OCI-M2 (cell line): Measurements from ENCODE around the gene ASNSD1.

Experiments used
- DNase-seq: peaks from one replicate; lab custom pipeline; 2025; ENCODE audit not compliant: unreplicated experiment; lab: John Stamatoyannopoulos, UW

Gene ASNSD1

DNA sequence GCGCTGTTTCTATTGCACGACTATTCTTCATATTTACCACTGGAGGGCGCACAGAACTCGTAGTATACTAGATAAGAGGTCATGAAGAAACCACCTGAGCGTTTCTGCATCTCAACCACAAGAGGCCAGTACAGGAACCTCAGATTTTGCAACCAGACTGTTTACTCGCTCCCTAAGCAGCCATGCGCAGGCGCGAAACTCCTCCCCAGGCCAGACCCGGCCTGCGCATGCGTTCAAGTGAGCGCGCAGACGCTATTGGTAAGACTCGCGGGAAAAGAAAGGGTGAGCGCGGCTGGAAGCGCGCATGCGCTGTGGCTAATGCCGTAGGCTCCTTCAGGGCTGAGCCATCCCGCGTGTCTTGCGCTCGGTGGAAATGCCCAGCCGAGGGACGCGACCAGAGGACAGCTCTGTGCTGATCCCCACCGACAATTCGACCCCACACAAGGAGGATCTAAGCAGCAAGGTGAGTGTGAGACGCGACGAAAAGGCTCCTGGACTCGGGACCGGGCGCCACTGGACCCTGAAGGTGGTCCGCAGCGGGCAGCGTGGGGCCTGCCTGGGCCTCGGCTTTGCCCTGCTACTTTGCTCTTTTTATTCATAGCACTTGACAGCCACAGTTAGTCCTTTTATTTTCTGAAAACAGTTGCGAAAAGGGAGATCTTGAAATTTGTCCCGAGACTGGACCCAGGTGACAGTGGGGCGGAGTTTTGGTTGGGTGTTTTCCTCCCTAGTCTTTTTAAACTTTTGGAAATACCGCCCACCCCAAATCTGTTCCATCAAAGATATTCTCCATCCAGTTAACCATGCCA lies at the start of gene ASNSD1:
Gene ASNSD1 (plus strand): TSS at position 312 of the 809 bp plus-strand sequence. CDS start 4,674 bp downstream, outside the sequence.
- DNase-seq, result peak; percentile 91

DNA sequence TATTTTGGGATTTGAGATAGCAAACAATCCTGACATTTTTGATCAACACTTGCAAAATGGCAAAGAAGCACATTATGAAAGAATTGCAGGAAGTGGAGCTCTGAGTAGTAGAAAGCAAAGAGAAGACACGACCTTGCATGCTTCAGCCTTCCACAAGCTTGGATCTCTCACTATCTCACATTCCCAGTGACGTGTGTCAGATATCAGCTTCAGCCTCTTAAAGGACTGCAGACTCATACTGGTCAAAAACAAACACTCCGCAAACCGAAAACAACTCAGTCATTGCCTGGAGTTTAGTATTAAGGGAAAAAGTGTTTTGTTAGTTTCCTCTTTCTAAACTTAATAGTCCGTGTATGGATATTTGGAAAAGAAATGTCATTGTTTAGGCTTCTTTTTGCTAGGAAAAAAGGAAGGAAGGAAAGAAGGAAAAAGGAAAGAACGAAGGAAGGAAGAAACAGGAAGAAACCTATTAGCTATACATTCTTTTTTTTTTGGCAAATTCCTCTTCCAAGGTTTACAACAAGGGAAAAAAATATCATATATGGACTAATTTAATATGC lies 48.1 kb upstream of the ASNSD1 start:
- DNase-seq, result peak; percentile 58

DNA sequence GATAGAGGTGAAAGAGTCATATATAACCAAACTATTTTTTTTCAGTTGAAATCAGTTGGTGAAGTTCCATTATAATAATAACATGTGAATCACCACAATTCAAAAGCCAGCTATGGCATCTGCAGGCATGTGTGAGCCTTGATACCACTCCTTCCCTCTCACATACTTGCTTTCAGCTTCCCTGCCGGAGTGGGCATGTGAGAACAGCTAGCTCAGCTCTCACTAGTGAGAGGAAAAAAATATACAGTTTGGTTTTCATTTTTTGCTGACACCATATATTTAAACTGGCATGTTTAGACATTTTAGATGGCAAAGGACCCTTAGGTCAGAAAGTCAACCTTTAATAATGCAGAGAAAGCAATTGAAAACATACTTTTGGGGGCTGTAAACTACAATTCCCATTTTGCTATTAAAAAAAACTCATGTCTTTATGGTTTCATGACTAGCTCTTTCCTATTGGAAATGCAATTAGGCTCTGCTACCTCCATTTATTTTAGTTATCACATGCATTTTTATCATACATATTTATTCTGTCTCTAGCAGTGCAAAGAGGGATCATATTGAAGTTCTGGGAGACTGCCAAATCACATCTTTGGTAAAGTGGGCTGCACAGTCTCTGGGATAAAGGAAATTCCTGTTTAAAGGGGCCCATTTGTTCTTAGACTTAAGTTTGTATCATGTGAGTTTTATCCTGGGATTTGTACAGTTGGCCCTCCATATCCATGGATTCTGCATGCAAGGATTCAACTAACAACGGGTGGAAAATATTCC lies 47.4 kb upstream of the ASNSD1 start:
- no peak for DNase-seq

DNA sequence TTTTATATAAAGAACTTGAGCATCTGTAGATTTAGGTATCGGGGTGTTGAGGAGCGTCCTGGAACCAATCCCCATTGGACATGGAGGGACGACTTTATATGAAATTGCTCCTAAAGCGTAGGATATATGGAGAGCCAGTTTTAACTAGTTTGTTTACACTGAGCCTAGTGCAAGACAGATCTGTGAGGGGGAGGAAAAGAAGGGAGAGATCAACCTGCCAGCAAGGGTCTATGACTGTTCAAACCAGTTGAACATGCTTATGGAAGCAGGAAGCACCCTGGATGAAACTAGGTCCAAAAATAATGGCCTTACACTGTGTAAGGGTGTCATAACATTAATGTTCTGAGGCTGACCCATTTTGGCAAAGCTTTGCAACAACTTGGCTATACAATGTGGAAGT lies 46.7 kb upstream of the ASNSD1 start:
- no peak for DNase-seq

DNA sequence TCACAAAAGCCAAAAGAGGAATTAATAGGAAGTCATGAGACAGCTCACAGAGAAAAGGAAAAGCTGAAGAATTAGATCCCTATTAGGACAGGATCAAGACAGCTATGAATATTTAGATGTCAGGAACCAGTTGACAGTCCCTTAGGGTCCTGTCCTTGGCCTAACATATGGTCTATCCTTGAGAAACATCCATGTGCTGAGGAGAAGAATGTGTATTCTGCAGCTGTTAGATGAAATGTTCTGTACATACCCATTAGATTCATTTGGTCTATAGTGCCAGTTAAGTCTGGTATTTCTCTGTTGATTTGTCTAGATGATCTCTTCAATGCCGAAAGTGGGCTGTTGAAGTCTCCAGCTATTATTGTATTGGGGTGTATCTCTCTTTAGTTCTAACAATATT lies 43.1 kb upstream of the ASNSD1 start:
- no peak for DNase-seq

DNA sequence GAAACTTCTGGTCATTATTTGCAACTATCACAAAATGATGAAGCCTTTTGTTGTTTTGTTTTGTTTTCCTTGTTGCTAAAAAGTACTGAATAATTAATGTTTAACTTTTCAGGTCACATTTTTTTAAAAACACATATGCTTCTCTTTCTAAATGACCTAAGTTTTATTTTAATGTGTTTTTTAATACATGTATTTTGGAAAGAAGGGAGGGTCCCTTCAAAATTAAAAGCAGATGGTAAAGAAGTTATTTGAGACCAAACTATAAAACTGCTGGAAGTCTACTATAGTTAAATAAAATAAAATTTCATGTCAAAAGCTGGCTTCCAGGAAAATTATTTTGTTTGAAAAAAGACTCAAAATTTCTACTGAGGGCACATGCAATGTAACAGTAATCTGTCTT lies 39.5 kb upstream of the ASNSD1 start:
- DNase-seq, result no peak

DNA sequence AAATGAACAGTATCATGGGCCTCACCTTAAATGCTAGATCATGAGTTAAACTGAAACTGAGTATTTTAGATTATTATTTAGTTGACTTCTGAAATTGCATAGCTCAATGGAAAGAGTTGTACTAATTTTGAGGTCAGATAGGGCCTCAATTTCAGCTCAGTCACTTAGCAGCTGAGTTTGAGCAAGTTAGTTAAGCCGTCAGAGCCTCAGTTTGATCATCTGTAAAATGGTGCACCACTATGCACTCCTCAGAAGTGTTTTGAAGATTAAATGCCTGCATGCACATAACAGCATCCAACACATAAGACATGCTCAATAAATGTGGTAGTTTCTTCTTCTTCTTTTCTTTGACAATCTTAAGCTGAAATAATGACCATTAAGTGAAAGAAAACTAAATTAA lies 38.2 kb upstream of the ASNSD1 start:
- DNase-seq, result no peak

DNA sequence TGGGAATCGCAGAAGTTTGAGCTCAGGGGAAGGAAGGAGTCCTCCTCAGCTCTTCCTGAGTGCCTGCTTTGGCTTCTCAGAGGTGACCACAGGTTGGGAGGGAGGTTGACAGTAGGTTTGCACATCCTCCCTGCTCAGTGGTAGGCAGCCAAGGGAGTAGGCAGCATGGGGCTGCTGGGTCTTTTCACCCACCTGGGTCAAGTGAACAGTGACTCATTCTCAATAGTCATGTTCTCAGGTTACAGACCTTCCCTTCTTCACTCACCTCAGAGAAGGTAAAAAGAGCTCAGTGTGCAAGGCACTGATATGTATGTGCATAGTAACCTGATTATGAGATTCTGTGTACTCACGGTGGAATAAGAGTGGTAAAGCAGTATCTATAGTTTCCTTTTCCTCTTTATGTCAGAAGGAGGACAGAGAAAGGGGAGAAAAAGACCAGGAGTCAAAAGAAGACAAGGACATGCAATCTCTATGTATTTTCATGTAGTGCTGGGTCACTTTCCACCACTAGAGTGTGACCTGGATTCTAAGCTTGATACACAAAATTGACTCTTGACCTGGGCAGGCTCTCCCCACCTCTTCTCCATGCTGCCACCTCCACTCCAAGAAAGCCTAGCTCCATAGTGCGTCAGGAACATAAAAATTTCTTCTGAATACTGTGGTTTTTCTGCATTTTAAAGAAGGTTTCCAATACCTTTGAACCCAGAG lies 36.5 kb upstream of the ASNSD1 start:
- no peak for DNase-seq

DNA sequence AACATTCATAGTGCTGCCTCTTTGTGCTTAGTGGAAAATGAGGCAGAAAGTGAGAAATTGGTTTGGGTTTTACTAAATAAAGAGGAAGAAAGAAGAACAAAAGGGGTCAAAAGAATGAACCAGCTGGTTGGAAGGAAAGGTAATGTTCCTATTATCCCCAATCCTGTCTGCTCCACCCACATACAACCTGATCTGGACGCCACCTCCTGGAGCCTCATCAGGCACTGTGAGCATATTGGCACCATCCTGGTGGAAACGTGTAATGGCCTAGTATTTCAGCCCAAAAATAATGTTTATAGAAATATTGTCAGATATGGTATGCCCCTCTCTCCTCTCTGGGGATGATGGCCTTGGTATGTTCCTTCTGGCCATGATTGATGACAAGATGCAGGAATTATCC lies 35.6 kb upstream of the ASNSD1 start:
- no peak for DNase-seq

DNA sequence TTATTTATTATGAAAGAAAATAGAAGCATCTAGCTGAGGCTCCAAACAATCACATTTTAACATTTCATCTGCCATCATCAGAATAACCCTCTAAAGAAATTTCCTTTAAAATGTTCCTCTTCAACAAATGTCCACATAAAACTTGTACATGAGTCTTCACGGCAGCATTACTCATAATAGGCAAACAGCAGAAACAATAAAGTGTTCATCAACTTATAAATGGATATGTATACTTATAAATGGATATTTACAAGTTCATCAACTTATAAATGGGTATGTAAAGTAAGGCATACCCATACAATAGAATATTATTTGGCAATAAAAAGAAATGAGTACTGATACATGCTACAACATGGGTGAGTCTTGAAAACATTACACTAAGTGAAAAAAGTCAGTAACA lies 33.5 kb upstream of the ASNSD1 start:
- no peak for DNase-seq

DNA sequence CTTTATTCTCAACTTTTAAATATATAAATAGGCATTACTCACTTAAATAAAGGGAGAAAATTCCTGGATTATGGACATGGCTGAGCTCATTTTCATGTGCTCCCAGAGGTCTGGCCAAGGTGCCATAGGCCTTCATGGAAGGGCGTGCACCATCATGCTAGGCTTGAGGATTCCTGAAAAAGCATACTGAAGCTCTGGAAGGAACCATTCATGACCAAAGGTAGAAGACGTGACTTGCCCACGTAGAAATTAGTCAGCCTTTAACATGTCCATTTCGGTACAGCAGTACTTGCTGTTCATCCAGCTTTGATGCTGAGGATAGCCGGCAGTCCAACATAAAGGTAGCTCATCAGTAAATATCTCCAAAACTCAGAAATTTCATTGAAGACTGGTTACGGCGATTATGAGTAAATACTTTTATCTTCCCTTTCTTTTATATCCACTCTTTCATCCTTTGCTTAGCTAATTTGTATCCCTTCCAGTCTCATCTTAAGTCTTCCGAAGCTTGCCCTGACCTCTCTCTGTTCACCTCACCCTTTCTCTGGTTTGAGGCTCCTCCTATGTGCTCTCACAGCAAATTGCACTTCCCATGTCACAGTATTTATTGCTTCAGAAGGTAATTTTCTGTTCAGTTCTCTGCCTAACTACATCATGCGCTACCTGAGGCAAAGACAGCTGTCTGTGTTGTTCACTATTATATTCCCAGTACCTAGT lies 32.3 kb upstream of the ASNSD1 start:
- no peak for DNase-seq

DNA sequence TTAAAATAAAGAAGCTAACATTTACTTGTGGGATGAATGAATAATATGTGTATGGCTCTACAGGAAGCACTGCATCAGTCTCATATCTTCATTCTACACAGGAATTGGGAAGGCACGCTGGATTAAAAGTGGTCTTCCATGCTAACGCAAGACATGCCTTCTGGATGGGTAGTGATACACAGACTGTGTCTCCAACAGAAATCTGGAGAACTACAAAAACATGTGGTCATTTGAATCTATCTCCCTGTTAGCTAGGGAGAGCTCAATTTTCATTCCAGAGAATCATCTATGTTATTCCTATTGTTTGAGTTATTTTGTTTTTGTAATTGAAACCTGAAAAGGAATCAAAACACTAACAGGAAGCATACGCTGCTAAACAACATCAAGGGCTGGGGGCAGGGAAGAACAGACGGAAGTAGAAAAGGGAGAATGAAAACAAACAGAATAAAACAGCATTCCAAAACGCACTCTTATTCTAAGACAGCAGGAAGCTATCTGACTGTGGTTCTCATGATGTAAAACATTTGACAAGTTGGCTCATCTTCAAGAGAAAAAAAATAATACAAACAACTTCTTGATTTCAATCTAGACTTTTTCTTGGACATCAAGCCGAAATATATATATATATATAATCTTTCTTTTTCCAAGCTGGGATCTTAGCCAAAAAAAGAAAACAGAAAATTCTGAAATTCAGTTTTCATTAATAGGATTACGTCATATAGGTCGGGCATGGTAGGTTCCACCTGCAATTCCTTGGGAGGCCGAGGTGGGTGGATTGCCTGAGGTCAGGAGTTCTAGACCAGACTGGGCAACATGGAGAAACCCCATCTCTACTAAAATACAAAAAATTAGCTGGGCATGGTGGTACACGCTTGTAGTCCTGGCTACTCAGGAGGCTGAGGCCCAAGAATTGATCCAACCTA lies 31.5 kb upstream of the ASNSD1 start:
- no peak for DNase-seq

DNA sequence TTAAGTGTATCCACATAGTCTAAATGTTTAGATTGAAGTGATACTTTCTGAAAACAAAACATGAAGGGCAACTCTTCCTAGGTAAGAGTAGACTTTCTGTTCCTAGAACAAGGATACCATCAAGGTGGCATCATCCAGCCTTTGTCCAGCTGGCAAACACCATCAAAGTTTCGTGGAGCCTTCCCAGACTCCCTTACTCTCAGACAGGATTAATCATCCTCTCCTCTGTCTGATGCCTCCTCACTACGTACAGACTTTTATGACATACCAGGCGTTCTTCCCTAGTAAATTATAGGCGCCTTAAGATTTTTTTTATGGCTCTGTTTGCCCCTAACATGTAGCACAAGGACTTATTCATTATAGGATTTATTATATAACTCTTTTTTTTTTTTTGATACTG lies 29.4 kb upstream of the ASNSD1 start:
- DNase-seq, result no peak

DNA sequence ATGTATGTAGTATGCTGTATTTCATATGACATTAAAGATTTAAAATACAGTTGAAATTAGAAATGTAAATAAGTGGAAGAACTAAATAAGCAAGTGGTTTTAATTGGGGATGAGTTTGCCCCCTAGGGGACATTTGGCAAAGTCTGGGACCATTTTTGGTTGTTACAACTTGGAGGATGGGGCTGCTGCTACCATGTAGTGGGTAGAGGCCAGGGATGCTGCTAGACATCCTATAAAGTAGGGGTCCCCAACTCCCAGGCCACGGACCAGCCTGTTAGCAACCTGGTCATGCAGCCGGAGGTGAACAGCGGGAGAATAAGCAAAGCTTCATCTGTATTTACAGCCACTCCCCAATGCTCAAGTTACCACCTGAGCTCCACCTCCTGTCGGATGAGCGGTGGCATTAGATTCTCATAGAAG lies 27.9 kb upstream of the ASNSD1 start:
- no peak for DNase-seq

DNA sequence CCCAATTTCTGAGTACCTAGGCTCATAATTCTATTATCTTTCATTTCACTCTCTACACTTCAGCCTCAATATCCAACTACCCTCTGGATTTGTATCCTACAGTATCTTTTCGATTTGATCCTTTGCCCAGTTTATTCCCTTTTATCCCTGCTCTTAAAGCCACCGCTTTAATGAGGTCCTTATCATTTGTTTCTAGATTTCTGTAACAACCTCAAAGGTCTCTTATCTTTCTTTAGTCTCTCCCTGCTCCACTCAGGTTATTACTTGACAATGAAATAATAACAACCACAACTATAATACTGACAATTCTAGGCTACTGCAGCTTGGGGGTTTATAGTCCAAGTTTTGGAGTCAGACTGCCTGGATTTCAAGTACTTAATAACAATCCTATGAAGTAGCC lies 25.9 kb upstream of the ASNSD1 start:
- DNase-seq, result no peak

DNA sequence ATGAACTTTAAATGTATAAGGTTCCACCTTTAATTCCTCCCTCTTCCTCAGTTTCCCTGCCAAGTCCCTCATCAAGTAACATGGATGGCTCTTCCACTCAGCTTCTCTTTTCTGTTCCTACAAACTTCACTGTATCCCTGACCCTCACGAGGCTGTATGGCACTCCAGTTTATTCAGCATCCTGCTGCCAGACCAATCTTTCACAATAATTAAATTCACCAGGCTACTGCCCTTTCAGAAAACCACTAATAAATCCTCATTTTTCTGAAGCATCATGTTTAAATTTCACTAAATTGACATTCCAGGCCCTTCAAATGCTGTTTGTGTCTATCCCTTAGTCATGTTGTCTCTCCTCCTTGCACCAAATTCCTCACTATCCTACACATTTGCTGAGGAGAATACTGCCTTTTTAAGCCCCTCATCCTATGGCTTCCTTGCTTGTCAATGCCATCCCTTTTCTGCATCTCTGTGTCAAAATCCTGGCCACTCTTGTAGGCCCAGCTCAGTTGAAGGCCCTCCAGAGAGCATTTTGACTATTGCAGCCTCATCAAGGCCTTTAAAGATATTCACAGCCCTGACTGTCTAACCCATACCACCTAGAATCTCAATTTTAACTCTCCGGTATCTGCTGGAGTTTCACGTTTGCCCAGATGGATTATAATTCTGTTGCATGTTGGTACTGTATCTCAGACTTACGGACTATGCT lies 22.8 kb upstream of the ASNSD1 start:
- no peak for DNase-seq

DNA sequence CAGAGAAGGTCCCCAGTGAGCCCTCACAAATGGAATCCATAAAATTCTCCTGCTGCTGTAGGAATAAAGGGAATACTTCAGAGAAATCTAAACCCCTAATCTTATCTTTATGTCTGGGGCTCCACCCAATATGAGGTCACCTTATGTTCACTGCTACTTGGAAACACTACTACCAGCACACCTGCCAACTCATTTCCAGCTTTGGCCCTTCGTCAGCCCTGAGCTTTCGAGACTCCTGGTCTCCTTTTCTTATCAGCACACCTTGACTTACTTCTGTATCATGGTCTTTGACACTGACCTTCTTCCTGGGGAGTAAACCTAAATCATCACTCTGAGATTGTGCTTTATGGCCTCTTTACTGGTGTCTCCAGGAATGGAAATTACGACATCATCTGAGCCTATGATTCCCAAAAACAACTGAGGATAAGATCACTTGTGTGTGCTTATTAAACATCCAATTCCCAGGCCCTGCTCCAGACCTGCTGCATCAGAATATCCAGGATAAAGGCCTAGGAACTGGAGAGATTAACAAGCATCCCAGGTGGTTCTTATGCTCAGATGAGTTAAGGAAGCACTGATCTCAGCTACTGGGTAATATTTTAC lies 22.2 kb upstream of the ASNSD1 start:
- no peak for DNase-seq

DNA sequence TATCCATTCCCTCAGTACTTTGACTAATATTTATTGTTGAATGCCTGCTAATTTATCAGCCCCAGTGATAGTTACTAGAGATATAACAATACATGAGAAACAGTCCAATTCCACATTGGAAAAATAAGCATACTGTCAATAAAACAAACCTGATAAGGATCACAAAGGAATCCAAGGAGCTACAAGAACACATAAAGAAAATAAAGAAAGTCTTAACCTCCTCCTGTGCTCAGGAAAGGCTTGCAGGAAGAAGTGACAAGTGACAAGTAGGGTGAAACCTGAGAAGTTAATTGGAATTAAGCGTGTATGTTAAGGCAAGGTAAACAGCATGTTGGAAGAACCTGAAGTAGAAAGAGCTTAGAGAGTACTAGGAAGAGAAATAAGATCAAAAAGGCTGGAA lies 20.3 kb upstream of the ASNSD1 start:
- no peak for DNase-seq

DNA sequence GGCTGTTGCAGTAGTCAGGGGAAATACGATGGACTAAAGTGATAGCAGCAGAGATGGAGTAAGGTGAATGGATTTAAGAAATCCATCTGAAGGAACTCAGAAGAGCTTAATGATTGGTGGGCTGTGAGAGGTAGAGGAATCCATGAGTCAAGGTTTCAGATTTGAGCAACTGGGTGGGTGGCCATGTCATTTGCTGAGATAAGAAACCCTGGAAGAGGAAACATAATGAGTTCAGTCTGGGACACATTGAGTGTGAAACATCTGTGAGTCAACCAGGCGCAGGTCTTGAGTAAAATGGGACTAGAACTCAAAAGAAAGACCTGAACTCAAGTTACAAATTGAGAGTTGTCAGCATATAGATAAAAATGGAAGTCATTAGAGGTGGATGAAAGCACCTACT lies 19.7 kb upstream of the ASNSD1 start:
- no peak for DNase-seq
